HEK293 (cell line): Measurements from ENCODE around the gene GREB1L.

ENCODE experiments used
- CTCF ChIA-PET: fragments of 350-600 bp; formaldehyde crosslinking; extraction: SDS; loops from one replicate; lab custom pipeline; 2021; ENCODE audit warnings: antibody characterized with exemption; lab: Yijun Ruan, JAX
- POLR2A ChIA-PET: fragments of 300-600 bp; formaldehyde crosslinking; extraction: SDS; loops from one replicate; lab custom pipeline; 2020; ENCODE audit warnings: antibody characterized with exemption, inconsistent platforms; lab: Yijun Ruan, JAX
- H3K27ac ChIP-seq: fragments of 200-500 bp; sonication (Bioruptor generic); 2 replicates; pipeline ENCODE4 v1.5.1; 2014; ENCODE audit warnings: low read depth, low read length, control low read depth, inconsistent platforms; ENCODE audit errors: extremely low read depth
- H3K36me3 ChIP-seq, 2 experiments: fragments of 200-500 bp in 1 of 2; sonication (Bioruptor generic) in 1 of 2; 1 replicate in 1 of 2; 2 replicates in 1 of 2; pipeline ENCODE4 v1.5.1; 2014 to 2017; ENCODE audit warnings: inconsistent platforms in 2 of 2, low read length in 2 of 2; ENCODE audit not compliant: control insufficient read depth in 2 of 2, insufficient read depth in 1 of 2
- H3K4me1 ChIP-seq: fragments of 200-500 bp; sonication (Bioruptor generic); 2 replicates; pipeline ENCODE4 v1.5.1; 2014; ENCODE audit warnings: mild to moderate bottlenecking, low read length, inconsistent platforms; ENCODE audit not compliant: control insufficient read depth, insufficient read depth
- H3K4me3 ChIP-seq: 2 replicates; pipeline ENCODE4 v1.5.1; 2011; ENCODE audit warnings: low read depth, mild to moderate bottlenecking, control low read depth, low read length, moderate library complexity
- H3K9me3 ChIP-seq: fragments of 200-500 bp; sonication (Bioruptor generic); 2 replicates; pipeline ENCODE4 v1.5.1; 2014; ENCODE audit warnings: low read depth, low read length, inconsistent platforms; ENCODE audit not compliant: control insufficient read depth, insufficient read depth
- PBX3 ChIP-seq: sonication (generic); formaldehyde crosslinking; IDR thresholded peaks from 2 replicates; pipeline ENCODE4 v1.8.1; 2022; ENCODE audit warnings: mild to moderate bottlenecking, moderate library complexity, missing genetic modification reagents
- REST ChIP-seq: fragments of 450-650 bp; formaldehyde crosslinking; IDR thresholded peaks from 2 replicates; pipeline ENCODE4 v1.5.1; 2016; ENCODE audit warnings: missing biosample characterization, missing genetic modification characterization
- SCRT1 ChIP-seq: fragments of 450-650 bp; formaldehyde crosslinking; IDR thresholded peaks from 2 replicates; pipeline ENCODE4 v1.5.1; 2016; ENCODE audit warnings: missing biosample characterization, missing genetic modification characterization, borderline replicate concordance
- SCRT2 ChIP-seq: fragments of 450-650 bp; formaldehyde crosslinking; IDR thresholded peaks from 2 replicates; pipeline ENCODE4 v1.5.1; 2016; ENCODE audit warnings: missing biosample characterization, missing genetic modification characterization
- TSHZ1 ChIP-seq: fragments of 450-650 bp; formaldehyde crosslinking; IDR thresholded peaks from 2 replicates; pipeline ENCODE4 v1.5.1; 2016; ENCODE audit warnings: missing biosample characterization, missing genetic modification characterization, borderline replicate concordance
- ZBTB8A ChIP-seq: fragments of 450-650 bp; formaldehyde crosslinking; IDR thresholded peaks from 2 replicates; pipeline ENCODE4 v1.5.1; 2016; ENCODE audit warnings: missing biosample characterization, missing genetic modification characterization
- ZIC2 ChIP-seq: fragments of 450-650 bp; formaldehyde crosslinking; IDR thresholded peaks from 2 replicates; pipeline ENCODE4 v1.5.1; 2016; ENCODE audit warnings: missing biosample characterization, missing genetic modification characterization
- ZNF239 ChIP-seq: fragments of 450-650 bp; formaldehyde crosslinking; IDR thresholded peaks from 2 replicates; pipeline ENCODE4 v1.5.1; 2016; ENCODE audit warnings: missing biosample characterization, missing genetic modification characterization
- ZNF280C ChIP-seq: fragments of 450-650 bp; formaldehyde crosslinking; IDR thresholded peaks from 2 replicates; pipeline ENCODE4 v1.5.1; 2016; ENCODE audit warnings: missing biosample characterization, missing genetic modification characterization
- ZNF362 ChIP-seq: fragments of 450-650 bp; formaldehyde crosslinking; IDR thresholded peaks from 2 replicates; pipeline ENCODE4 v1.5.1; 2016; ENCODE audit warnings: missing biosample characterization, missing genetic modification characterization
- ZNF514 ChIP-seq: fragments of 450-650 bp; formaldehyde crosslinking; IDR thresholded peaks from 2 replicates; pipeline ENCODE4 v1.5.1; 2016; ENCODE audit warnings: missing biosample characterization, missing genetic modification characterization
- ZNF529 ChIP-seq: fragments of 450-650 bp; formaldehyde crosslinking; IDR thresholded peaks from 2 replicates; pipeline ENCODE4 v1.5.1; 2017; ENCODE audit warnings: missing genetic modification characterization, missing biosample characterization; ENCODE audit not compliant: insufficient replicate concordance

The GREB1L gene

GRCh38 chr18:21448299-21448698 is 206.3 kb downstream of the GREB1L start:
- Histone ChIP-seq H3K36me3 (peaks cover 0 to 17% of the 10 kb centered on the region in 2 experiments; a peak in 2 of 3 replicates), H3K4me3 (no peak overlapping the region), H3K27ac (no peak overlapping the region), H3K9me3 (no peaks in the 10 kb centered on the region), H3K4me1 (peaks cover 7% of the 10 kb centered on the region; the same call in 1 of the 2 replicates)
- ChIA-PET CTCF (interaction anchor here (8.5 kb wide), 1 partner anchor 253 kb away, joined by 112 read pairs; no protein-coding TSS in a partner anchor), POLR2A (no interaction called here)
- TF ChIP-seq ZBTB8A (tag by site-specific recombination) (no peak), ZNF239 (tag by site-specific recombination) (no peak), ZIC2 (tag by site-specific recombination) (no peak), ZNF529 (tag by site-specific recombination) (no peak)

- Histone ChIP-seq H3K4me1 (peaks cover 7% of the 10 kb centered on the region; the same call in 1 of the 2 replicates), H3K4me3 (no peak overlapping the region), H3K36me3 (peaks cover 0 to 30% of the 10 kb centered on the region in 2 experiments; a peak in 2 of 3 replicates), H3K27ac (no peak overlapping the region), H3K9me3 (no peaks in the 10 kb centered on the region)
- TF ChIP-seq ZNF280C (tag by site-specific recombination): no peak
- 0 out of 2 replicates have a peak, but pooled peaks have one; percentile 52 for TF ChIP-seq SCRT2
- peak; percentile 27; the same call in 1 of the 2 replicates for TF ChIP-seq SCRT1 (tag by site-specific recombination)
- ChIA-PET POLR2A (no interaction called here), CTCF (interaction anchor here (0.6 to 8.5 kb wide), 5 partner anchors 12 to 258 kb away, joined by 3 to 112 read pairs (median 11); no protein-coding TSS in a partner anchor)
Measured at GRCh38 chr18:21449367-21450290, 207.6 kb downstream of the GREB1L start.

- H3K4me1 ChIP-seq: peaks cover 7% of the 10 kb centered on the region; the same call in 1 of the 2 replicates
- CTCF ChIA-PET: interaction anchor here (2.1 to 2.2 kb wide), 2 partner anchors 256 to 259 kb away, joined by 11 read pairs; no protein-coding TSS in a partner anchor
- H3K4me3 ChIP-seq: no peak overlapping the region
- no peak overlapping the region for H3K27ac ChIP-seq
- TF ChIP-seq PBX3 (CRISPR knock-in tag) (no peak), ZNF362 (tag by site-specific recombination) (no peak), ZNF514 (no peak), REST (no peak), TSHZ1 (no peak)
- TF ChIP-seq, all 188 proteins: peak for 0
- POLR2A ChIA-PET: no interaction called here
- Histone ChIP-seq H3K9me3 (no peaks in the 10 kb centered on the region), H3K36me3 (peaks cover 6 to 32% of the 10 kb centered on the region in 2 experiments; a peak in 2 of 3 replicates)
Measured at GRCh38 chr18:21450503-21450902, 208.5 kb downstream of the GREB1L start.
